Measurements from ENCODE around the gene MAPK8.
"Not testable (repeated sequence)": the region's sequence is repeated elsewhere in the genome, so short reads cannot be mapped to it uniquely, and the experiment has no call there.

Gene MAPK8

DNA sequence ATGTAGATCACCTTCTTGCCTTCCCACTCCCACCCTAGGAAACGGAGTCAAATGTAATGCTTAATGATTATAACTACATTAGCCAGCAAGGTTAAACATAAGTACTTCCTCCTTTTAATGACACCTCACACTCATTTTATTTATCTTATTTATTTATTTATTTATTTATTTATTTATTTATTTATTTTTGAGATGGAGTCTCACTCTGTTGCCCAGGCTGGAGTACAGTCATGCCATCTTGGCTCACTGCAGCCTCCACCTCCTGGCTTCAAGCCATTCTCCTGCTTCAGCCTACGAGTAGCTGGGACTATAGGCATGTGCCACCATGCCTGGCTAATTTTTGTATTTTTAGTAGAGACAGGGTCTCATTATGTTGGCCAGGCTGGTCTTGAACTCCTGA, 115.4 kb downstream of the MAPK8 start:
- not testable (repeated sequence) for DNase-seq

- DNase-seq, result no peak
These were observed 117.4 kb downstream of the MAPK8 start for GRCh38 chr10:48423884-48424283.

DNA sequence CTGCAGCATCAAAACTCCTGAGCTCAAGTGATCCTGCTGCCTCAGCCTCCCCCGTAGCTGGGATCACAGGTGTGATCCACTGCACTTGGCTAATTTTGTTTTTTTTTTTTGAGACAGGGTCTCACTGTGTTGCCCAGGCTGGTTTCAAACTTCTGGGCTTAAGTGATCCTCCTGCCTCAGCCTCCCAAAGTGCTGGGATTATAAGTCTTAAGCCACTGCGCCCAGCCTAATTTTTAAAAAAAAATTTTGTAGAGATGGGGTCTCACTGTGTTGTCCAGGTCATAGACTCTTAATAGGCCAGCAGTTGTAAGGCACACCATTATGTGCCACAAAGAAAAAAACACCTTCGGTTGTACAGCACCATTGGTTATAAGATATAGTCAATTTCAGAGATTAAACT, 122.4 kb downstream of the MAPK8 start:
- no peak for DNase-seq

- no peak for DNase-seq
These were observed 122.8 kb downstream of the MAPK8 start for GRCh38 chr10:48429309-48429708.

GRCh38 chr10:48430402-48430993, 124.0 kb downstream of the MAPK8 start:
- no peak for DNase-seq

GRCh38 chr10:48431871-48432270, 125.4 kb downstream of the MAPK8 start:
- DNase-seq, result no peak

- DNase-seq, result no peak
These were observed 131.1 kb downstream of the MAPK8 start for GRCh38 chr10:48437546-48437945.

- no peak for DNase-seq
These were observed 132.6 kb downstream of the MAPK8 start for GRCh38 chr10:48439031-48439430.

DNA sequence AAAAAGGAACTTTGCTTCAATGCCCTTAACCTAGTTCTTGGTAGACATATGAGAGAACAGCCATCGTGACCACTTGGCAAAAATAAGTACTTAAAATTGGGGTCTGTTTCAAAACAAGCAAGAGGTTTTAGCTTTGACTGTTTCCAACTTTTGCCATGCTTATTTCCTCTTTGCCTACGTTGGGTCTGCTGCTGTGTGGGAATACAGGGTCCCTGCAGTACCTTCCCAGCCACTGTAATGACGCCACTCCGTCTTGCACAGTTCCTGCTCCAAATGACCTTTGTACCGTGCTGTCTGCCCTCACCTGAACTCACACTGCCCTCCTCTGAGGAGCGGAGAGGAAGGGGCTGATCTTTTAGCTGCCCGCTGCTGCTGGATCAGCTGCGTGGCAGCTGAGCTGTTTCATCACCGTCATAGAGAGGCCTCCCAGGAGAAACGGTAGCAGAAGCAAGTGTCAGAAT, 133.1 kb downstream of the MAPK8 start:
- DNase-seq, result peak; percentile 38

DNA sequence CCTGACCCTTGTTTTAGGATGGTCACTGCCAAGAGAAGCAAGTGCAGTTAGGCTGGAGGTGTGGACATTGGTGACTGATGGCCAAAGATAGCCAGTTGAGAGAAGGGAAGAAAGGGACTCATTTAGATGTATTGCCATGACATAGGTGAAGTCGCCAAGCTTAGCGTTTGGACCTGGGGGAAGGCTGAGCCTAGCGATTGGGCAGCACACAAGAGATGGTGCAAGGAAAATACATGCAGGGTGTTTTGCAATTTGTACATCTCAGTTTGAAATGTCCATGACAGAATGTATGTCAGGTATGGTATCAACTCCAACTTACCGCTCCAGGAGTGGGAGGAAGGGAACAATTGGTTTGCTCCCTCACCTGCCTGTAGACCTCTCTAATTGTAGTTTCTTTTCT, 134.3 kb downstream of the MAPK8 start:
- no peak for DNase-seq

- DNase-seq, result no peak
These were observed 135.8 kb downstream of the MAPK8 start for GRCh38 chr10:48442090-48442808.

- DNase-seq, result no peak
These were observed 136.3 kb downstream of the MAPK8 start for GRCh38 chr10:48442809-48443177.

DNA sequence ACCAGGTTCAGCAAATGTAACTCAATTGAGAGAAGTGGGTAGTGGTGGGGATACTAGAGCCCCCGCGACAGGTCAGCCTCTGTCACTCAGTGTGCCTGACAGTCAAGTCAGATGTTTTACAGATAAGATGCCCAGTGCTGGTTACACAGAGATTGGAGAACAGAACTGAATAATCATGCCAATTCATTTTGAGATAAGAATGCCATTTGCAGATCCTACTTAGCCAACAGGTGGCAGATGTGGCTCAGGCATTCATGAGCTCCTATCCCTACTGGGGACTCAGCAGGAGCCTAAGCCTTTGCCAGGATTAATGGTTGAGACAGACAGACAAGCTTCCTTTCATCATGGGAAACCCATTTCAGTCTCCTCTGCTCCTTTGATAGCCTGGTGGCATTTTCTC, 137.8 kb downstream of the MAPK8 start:
- DNase-seq, result no peak

DNA sequence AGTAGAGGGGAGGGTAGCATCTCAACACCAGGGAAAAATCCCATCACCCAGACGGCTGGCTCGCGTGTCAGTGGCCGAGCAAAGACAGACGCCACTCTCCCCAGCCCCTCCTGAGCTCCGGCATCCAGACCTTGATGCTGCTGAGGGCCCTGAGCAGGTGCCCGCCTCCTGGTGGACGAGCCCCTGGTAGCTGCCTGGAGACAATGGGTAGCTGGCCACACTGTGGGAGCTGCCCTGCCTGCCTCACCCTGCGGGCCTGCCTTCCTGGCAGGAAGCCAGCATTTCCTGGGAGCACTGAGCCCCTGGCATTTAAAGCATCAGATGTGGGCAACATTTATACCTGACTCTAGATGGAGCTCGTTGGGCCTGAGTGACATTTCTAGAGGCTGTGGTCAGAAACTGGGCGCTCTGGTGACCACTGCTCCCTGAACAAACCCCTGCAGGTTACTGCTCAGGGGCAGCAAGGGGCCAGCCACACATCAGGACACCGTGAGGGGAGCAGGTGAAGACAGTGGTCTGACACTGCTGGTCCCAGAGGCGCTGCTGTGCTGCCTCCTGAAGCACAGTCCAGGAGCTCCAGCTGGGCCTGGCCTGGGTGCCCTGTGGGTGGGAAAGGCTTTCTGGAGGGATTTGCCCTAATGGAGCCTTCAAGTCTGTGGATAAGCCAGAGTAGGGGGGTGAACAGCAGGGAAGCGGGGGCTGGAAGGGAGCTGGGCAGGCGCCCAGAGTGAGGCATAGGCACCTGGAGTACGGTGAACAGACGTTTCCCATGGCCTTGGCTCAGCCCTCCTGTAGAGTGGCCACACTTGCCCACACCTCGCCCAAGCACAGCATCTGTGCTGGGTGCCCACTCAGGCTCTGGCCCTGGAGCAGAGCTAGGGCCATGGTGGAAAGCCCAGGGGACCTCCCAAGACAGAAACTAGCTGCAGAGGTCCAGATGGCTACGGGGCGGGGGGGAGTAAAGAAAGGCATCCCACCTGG, 138.7 kb downstream of the MAPK8 start:
- DNase-seq, result peak; percentile 41

DNA sequence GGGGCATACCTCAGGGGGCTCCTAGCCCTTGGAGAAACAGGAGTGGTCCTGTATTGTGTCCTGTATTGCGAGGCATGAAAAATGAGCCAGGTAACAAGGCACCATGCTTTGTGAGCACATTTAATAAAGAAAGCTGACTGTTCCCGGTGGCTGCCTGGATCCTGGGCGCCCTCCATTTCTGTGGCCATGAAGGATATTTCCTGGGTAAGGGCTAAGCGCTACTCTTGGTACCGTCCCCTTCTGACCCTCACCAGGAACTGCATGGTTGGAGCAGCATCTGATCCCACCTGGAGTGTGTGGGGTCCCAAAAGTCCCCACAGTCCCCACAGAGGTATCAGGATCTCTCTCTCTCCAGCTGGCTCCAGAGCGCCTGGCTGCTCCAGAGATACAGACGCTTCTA, 139.5 kb downstream of the MAPK8 start:
- no peak for DNase-seq

- peak; percentile 28 for DNase-seq
These were observed 140.3 kb downstream of the MAPK8 start for GRCh38 chr10:48446785-48447184.

- DNase-seq, result peak; percentile 26
These were observed 141.1 kb downstream of the MAPK8 start for GRCh38 chr10:48447356-48448215.

DNA sequence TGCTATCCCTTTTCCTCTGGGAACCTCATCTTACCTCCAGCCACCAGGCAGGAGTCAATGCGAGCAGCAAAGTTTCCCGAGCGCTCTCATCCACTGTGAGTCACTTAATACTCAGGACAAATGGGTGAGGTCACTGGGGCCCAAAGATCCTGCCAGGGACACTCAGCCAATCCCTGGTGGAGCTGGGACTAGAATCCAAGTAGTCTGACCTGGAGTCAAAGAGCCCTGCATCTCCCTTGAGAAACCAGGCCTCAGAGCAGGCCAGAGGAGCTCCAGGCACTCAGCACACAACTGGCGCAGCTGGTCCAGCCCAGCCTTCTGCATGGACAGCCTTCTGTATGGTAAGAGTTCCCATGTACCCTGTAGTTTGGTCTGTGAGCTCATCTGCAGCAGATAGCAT, 142.3 kb downstream of the MAPK8 start:
- no peak for DNase-seq

DNA sequence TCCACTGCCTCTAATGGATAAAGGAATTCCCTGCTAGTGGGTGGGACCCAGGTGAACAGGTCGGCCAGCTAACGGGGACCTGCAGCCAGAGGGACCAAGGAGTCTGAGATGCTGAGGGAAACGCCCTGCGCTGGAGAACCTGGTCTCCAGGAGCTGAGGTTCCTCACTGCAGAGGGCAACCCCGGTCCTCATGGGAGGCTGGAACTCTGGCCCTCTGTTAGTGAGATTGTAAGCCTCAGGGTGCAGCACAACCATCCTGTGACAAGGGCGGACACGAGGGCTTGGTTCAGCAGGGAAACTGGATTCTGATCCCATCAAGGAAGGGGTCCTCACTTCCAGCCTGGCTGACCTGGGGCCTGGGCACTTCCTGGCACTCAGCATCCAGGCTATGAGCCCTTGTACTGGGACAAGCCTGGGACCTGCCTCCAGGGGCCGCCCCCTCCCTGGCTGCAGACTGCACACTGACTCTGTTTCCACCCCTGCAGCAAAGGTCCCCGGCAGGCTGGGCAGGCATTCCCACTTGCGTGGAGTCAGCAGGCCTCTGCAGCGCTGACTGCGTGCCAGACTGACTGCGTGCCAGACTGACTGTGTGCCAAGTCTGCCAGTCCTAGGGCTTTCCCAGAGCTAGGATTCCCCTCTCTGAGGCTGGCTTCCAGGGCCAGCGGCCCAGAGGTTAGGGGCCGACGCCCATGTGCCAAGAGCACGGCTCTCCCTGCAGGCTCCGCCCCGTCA, 143.2 kb downstream of the MAPK8 start:
- DNase-seq, result peak; percentile 29

DNA sequence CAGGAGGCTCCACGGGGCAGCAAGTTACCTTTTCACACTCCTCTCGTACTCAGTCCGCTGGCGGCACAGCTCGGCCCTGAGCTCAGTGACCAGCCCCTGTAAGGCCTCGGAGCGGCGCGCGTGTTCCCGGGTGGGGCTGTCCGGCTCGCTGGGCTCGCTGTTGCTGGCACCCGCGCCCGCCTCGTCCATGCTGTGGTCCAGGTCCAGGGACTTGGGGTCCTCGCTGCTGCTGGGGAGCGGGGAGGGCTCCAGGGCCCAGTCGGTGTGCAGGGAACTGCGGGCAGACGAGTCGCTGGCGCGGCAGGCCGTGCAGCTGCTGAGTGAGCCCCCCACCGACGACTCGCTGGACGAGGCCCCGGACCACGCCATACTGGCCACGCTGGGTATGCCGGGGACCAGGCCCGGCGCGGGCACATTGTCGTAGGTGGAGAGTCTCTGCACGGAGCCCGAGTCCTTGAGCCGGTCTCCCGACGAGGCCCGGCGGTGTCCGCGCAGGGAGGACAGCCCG, 143.8 kb downstream of the MAPK8 start:
- DNase-seq, result peak; percentile 37

DNA sequence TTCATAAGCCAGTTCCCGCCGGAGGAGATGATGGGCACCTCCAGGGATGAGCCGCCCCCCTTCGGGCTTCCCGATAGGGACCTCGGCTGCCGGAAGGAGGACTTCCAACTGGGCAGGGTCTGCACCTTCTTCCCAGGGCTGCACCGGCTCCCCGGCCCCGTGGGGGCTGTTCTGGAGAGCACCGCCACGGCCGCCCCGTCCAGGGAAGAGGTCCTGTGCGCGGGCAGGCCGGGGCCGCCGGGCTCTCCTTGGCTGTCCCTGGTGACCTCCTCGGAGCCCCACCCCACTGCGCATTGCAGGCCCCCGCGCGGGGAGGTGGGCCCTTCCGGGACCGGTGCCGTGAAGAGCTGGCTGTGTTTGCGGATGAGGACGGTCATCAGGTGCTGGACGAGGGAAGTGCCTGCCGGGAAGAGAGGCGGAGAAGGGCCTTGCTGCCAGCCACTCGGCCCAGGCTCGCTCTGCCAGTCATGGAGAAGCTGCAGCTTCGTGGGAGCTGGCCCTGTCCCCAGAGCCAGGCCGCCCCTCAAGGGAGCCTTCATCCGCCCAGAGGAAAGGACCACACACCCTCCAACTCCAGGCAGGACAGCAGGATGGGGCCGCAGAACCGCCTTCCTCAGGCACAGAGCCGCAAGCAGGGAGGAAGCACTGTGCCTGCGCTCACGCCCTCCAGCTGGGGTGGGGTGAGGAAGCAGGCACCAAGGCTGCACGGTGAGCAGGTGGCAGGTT, 144.4 kb downstream of the MAPK8 start:
- peak; percentile 30 for DNase-seq
